ENCODE results near the gene GPD1L.

DNA sequence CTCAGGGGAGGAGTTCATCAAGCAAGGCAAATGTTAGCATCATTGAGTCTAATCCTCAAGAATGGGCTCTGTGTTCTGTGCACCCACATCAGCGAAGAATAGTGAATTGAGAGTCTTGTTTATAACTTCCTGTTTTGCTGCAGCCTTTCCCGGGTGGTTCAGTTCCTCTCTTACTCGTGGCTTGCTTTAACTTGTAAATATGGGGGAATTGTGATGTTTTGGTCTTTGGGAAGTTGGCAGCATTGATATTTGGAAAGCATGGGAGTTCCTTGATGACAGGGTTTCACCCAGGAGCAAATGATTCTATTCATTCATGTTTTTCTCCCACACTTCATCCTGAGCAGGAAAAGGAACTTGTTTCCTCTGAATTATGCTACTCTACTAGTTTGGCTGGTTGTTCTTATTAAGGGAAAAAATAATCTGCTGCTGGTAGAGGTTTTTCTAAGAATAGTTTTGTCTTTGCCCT, 40.4 kb downstream of the GPD1L start:
- TF ChIP-seq, protein P1, sequence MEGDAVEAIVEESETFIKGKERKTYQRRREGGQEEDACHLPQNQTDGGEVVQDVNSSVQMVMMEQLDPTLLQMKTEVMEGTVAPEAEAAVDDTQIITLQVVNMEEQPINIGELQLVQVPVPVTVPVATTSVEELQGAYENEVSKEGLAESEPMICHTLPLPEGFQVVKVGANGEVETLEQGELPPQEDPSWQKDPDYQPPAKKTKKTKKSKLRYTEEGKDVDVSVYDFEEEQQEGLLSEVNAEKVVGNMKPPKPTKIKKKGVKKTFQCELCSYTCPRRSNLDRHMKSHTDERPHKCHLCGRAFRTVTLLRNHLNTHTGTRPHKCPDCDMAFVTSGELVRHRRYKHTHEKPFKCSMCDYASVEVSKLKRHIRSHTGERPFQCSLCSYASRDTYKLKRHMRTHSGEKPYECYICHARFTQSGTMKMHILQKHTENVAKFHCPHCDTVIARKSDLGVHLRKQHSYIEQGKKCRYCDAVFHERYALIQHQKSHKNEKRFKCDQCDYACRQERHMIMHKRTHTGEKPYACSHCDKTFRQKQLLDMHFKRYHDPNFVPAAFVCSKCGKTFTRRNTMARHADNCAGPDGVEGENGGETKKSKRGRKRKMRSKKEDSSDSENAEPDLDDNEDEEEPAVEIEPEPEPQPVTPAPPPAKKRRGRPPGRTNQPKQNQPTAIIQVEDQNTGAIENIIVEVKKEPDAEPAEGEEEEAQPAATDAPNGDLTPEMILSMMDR (IDR thresholded peaks at IDR 0.05; ENCODE audit: insufficient read depth, low read length, poor library complexity, severe bottlenecking) = no peak
- no peak for TF ChIP-seq EZH2phosphoT487 (conservative IDR thresholded peaks at IDR 0.05; ENCODE audit: low read length)
